Prostate gland (tissue), 2 donors: ENCODE data around the gene MECR. TPM values are rescaled to one million over a fixed set of nuclear protein-coding genes. Genes with fewer than 3 reads are reported as not detected.

Experiments used
- DNase-seq: peaks from one replicate; pipeline ENCODE4 v3.0.0-alpha.2; 2019; ENCODE audit warnings: low spot score
- H3K27ac ChIP-seq, 2 donors: fragments of 200-600 bp; sonication (generic); 2 replicates each; pipeline ENCODE4 v1.5.1; 2017 to 2019
- H3K27me3 ChIP-seq: fragments of 200-600 bp; sonication (generic); replicated peaks from 2 replicates; pipeline ENCODE4 v1.5.1; 2019; ENCODE audit not compliant: insufficient read depth
- H3K36me3 ChIP-seq, 2 donors: fragments of 200-600 bp; sonication (generic); 1 replicate in 1 of 2; 2 replicates in 1 of 2; pipeline versions ENCODE4 v1.5.1 to v1.8.1; 2017 to 2019
- H3K4me1 ChIP-seq: fragments of 200-600 bp; sonication (generic); replicated peaks from 2 replicates; pipeline ENCODE4 v1.5.1; 2019
- H3K4me3 ChIP-seq, 2 donors: fragments of 200-600 bp; sonication (generic); 2 replicates each; pipeline ENCODE4 v1.5.1; 2017 to 2019
- H3K9me3 ChIP-seq: fragments of 200-600 bp; sonication (generic); 2 replicates; pipeline ENCODE4 v1.5.1; 2017
- POLR2A ChIP-seq: fragments of 450-650 bp; IDR thresholded peaks from one replicate; pipeline ENCODE4 v1.6.1; 2016; ENCODE audit warnings: antibody characterized with exemption, mild to moderate bottlenecking
- POLR2AphosphoS5 ChIP-seq: sonication (generic); formaldehyde crosslinking; IDR thresholded peaks from one replicate; pipeline ENCODE4 v1.6.1; 2017; ENCODE audit warnings: antibody characterized with exemption
- WGBS: methylation state at CpG from one replicate; pipeline ENCODE4 v1.1.5; 2018; 5-methylcytosine and 5-hydroxymethylcytosine counted together
- intact Hi-C: fragments of 100-400 bp; cut with DNase I; formaldehyde crosslinking; loops from one replicate; pipeline ENCODE4 v1.14.2; 2022
- total RNA-seq, 2 donors: library from RNA; depleted of rRNA; stranded (reverse); fragments of >200 nt; gene quantifications; one replicate each; pipeline ENCODE4 v1.1.0, GENCODE V29; 2016
- TF ChIP-seq, protein P1 (sequence below), 4 experiments: fragments of 200-600 bp in 2 of 4; fragments of 450-650 bp in 2 of 4; sonication (generic) in 2 of 4; IDR thresholded peaks; 1 replicate in 3 of 4; 2 replicates in 1 of 4; pipeline ENCODE4 v1.5.1; 2016 to 2019; ENCODE audit warnings: antibody characterized with exemption in 4 of 4, mild to moderate bottlenecking in 2 of 4, moderate library complexity in 2 of 4

MECR gene
- total RNA-seq, 2 donors from 2014 or later, result 17.7 to 49.3 TPM

- H3K36me3 ChIP-seq, result peaks cover 0 to 7% of the 10 kb centered on the region in 2 donors
- no peak for DNase-seq
- H3K27me3 ChIP-seq, result no peaks in the 10 kb centered on the region
- H3K9me3 ChIP-seq, result no peaks in the 10 kb centered on the region
- no peak overlapping the region for H3K27ac ChIP-seq
- TF ChIP-seq, protein P1, sequence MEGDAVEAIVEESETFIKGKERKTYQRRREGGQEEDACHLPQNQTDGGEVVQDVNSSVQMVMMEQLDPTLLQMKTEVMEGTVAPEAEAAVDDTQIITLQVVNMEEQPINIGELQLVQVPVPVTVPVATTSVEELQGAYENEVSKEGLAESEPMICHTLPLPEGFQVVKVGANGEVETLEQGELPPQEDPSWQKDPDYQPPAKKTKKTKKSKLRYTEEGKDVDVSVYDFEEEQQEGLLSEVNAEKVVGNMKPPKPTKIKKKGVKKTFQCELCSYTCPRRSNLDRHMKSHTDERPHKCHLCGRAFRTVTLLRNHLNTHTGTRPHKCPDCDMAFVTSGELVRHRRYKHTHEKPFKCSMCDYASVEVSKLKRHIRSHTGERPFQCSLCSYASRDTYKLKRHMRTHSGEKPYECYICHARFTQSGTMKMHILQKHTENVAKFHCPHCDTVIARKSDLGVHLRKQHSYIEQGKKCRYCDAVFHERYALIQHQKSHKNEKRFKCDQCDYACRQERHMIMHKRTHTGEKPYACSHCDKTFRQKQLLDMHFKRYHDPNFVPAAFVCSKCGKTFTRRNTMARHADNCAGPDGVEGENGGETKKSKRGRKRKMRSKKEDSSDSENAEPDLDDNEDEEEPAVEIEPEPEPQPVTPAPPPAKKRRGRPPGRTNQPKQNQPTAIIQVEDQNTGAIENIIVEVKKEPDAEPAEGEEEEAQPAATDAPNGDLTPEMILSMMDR (IDR thresholded peaks at IDR 0.05), result no peak
- TF ChIP-seq POLR2A (no peak), POLR2AphosphoS5 (no peak)
- 93% methylated on average over 5 of the region's 5 CpGs for WGBS
- no peaks in the 10 kb centered on the region for H3K4me1 ChIP-seq
- intact Hi-C loops, result loop anchor here (5.0 kb wide), 3 partner anchors 79 to 419 kb away; partner anchors contain the start of gene TMEM200B
- no peak overlapping the region for H3K4me3 ChIP-seq
These were observed 29.7 kb downstream of the MECR start for GRCh38 chr1:29200906-29201594.

GRCh38 chr1:29197993-29198392 lies 32.7 kb downstream of the MECR start:
- no peaks in the 10 kb centered on the region for H3K4me1 ChIP-seq
- no peak overlapping the region for H3K4me3 ChIP-seq
- no peak overlapping the region for H3K27ac ChIP-seq
- 91% methylated on average over 12 of the region's 12 CpGs for WGBS
- no peaks in the 10 kb centered on the region for H3K27me3 ChIP-seq
- TF ChIP-seq, protein P1 (IDR thresholded peaks at IDR 0.05), result no peak
- no peak for TF ChIP-seq POLR2AphosphoS5
- TF ChIP-seq POLR2A, result no peak
- no peaks in the 10 kb centered on the region for H3K9me3 ChIP-seq
- peaks cover 0 to 7% of the 10 kb centered on the region in 2 donors for H3K36me3 ChIP-seq
- DNase-seq, result no peak
- intact Hi-C loops, result no loop called here

DNA sequence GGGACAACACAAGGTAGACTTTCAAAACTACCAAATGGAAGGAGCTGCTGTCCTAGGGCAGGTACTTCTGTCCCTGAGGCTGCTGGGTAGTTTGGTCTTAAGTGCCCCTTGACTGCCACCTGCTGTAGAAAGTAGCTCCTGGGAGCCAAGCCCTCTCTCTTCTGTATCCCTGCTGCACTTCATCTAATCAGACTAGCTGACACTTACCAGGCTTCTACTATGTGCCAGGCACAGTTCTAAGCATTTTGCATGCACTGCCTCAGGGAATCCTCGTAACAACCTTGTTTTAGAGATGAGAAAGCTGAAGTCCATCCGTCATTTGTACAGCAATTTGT lies 33.2 kb downstream of the MECR start:
- Histone ChIP-seq H3K4me1 (no peaks in the 10 kb centered on the region), H3K27me3 (no peaks in the 10 kb centered on the region), H3K27ac (no peak overlapping the region), H3K4me3 (no peak overlapping the region), H3K9me3 (no peaks in the 10 kb centered on the region), H3K36me3 (peaks cover 0 to 7% of the 10 kb centered on the region in 2 donors)
- DNase-seq, result peak; percentile 10
- TF ChIP-seq POLR2AphosphoS5 (no peak), POLR2A (no peak)
- TF ChIP-seq, protein P1 (IDR thresholded peaks at IDR 0.05), result peak in 2 of 4 experiments; percentile 19 to 21
- WGBS, result 89% methylated on average over 2 of the region's 2 CpGs
- intact Hi-C loops, result no loop called here

DNA sequence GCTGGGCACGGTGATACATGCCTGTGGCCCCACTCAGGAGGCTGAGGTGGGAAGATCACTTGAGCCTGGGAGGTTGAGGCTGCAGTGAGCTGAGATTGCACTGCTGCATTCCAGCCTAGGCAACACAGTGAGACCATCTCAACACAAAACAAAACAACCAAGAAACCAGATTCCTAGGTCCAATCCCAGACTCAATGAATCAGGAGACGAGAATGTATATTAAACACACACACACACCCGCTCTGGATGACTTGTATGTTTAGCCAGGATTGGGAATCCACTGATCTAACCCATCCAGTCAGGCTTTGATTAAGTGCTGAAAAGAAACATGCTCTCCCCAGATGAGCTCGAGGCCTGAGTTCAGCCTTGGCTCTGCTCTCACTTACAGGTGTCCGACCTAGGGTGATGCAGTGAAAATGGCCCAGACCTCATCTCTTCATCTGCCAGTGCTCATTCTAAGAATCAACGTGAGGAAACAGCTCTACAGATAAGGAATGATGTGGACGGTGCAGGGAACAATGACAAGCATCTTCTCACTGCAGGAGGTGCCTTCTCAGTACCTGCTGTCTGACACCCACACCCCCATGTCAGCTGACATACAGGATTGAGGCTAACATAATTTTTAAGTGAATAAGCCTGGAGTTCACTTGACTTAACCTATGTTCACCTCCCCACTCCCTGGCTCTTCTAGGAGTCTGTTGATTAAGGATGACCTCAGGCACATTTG lies 33.7 kb downstream of the MECR start:
- TF ChIP-seq, protein P1 (IDR thresholded peaks at IDR 0.05), result no peak
- TF ChIP-seq POLR2AphosphoS5, result no peak
- TF ChIP-seq POLR2A, result no peak
- Histone ChIP-seq H3K27me3 (no peaks in the 10 kb centered on the region), H3K4me1 (no peaks in the 10 kb centered on the region), H3K27ac (no peak overlapping the region), H3K36me3 (peaks cover 0 to 7% of the 10 kb centered on the region in 2 donors), H3K9me3 (no peaks in the 10 kb centered on the region), H3K4me3 (no peak overlapping the region)
- intact Hi-C loops, result no loop called here
- WGBS, result 79% methylated on average over 7 of the region's 7 CpGs
- no peak for DNase-seq

DNA sequence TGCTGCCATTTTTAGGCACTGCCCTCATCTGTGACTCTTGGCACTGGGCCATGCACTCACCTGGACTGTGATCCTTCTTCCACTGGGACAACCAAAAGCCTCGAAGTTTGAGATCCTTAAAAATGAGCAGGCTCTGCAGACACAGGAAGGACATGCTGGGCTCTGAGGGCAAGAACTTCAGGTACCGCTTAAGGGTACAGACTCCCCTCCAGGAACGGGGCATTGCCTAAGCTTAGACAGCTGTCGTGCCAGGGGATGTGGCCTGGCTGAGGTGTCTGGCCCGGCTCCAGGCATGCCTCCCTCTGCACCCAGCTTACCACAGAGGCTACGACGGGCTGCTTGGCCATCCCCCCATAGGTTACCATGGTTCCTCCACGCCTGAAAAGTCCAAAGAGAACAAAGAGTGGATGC lies 34.8 kb downstream of the MECR start:
- no peak for DNase-seq
- TF ChIP-seq, protein P1 (IDR thresholded peaks at IDR 0.05), result no peak
- TF ChIP-seq POLR2A, result no peak
- TF ChIP-seq POLR2AphosphoS5, result no peak
- no peaks in the 10 kb centered on the region for H3K9me3 ChIP-seq
- peaks cover 0 to 7% of the 10 kb centered on the region in 2 donors for H3K36me3 ChIP-seq
- H3K27me3 ChIP-seq, result no peaks in the 10 kb centered on the region
- 52% methylated on average over 8 of the region's 8 CpGs for WGBS
- intact Hi-C loops, result no loop called here
- H3K27ac ChIP-seq, result no peak overlapping the region
- no peaks in the 10 kb centered on the region for H3K4me1 ChIP-seq
- H3K4me3 ChIP-seq, result no peak overlapping the region
